Dendritic cell treated with granulocyte-macrophage colony-stimulating factor and Interleukin-4, amounts not matched to agents 40 ng/mL and 50 ng/mL, for 4 days (primary cell): ENCODE data around the gene ZNF587.
"Not testable (repeated sequence)": the region's sequence is repeated elsewhere in the genome, so short reads cannot be mapped to it uniquely, and the experiment has no call there.

Experiments used
- H3K27ac Mint-ChIP-seq: one replicate; pipeline ENCODE4 v1.8.0; 2022; ENCODE audit warnings: mild to moderate bottlenecking, mixed read lengths
- H3K27me3 Mint-ChIP-seq: one replicate; pipeline ENCODE4 v1.8.0; 2022; ENCODE audit warnings: mild to moderate bottlenecking, mixed read lengths
- H3K36me3 Mint-ChIP-seq: one replicate; pipeline ENCODE4 v1.8.0; 2022; ENCODE audit warnings: low read depth, mixed read lengths
- H3K4me1 Mint-ChIP-seq: one replicate; pipeline ENCODE4 v1.8.0; 2022; ENCODE audit warnings: low read depth, mixed read lengths
- H3K4me3 Mint-ChIP-seq: one replicate; pipeline ENCODE4 v1.8.0; 2022; ENCODE audit warnings: mild to moderate bottlenecking, moderate library complexity, mixed read lengths
- H3K9me3 Mint-ChIP-seq: one replicate; pipeline ENCODE4 v1.8.0; 2022; ENCODE audit warnings: mixed read lengths
- intact Hi-C: fragments of 100-400 bp; cut with micrococcal nuclease; formaldehyde crosslinking; loops from one replicate; pipeline ENCODE4 v1.15.0; 2022

Gene ZNF587

GRCh38 chr19:57849666-57850473 lies at the start of gene ZNF587:
Gene ZNF587 (plus strand): TSS chr19:57849859. CDS start chr19:57850039, 180 bp downstream.
- peaks cover 20% of the 10 kb centered on the region for H3K4me1 Mint-ChIP-seq
- peaks cover 62% of the 10 kb centered on the region for H3K36me3 Mint-ChIP-seq
- peak within 1 kb of the TSS; percentile 98 for H3K27ac Mint-ChIP-seq
- intact Hi-C loops: loop anchor here (5.0 kb wide), 1 partner anchor 37 kb away; the partner anchor contains the start of gene ZNF814
- H3K9me3 Mint-ChIP-seq, H3K27me3 Mint-ChIP-seq: not testable (repeated sequence)
- H3K4me3 Mint-ChIP-seq: peak within 1 kb of the TSS; percentile 87

GRCh38 chr19:57800696-57801095 lies 49.0 kb upstream of the ZNF587 start:
- H3K9me3 Mint-ChIP-seq: no peaks in the 10 kb centered on the region
- H3K27me3 Mint-ChIP-seq: peaks cover 3% of the 10 kb centered on the region
- no peak overlapping the region for H3K27ac Mint-ChIP-seq
- intact Hi-C loops: no loop called here
- peaks cover 24% of the 10 kb centered on the region for H3K36me3 Mint-ChIP-seq
- no peak overlapping the region for H3K4me3 Mint-ChIP-seq
- peaks cover 51% of the 10 kb centered on the region for H3K4me1 Mint-ChIP-seq

GRCh38 chr19:57802269-57802668 lies 47.4 kb upstream of the ZNF587 start:
- Mint-ChIP-seq H3K27ac (no peak overlapping the region), H3K4me1 (peaks cover 51% of the 10 kb centered on the region), H3K27me3 (peaks cover 3% of the 10 kb centered on the region), H3K36me3 (peaks cover 20% of the 10 kb centered on the region), H3K9me3 (no peaks in the 10 kb centered on the region), H3K4me3 (no peak overlapping the region)
- intact Hi-C loops: no loop called here

- Mint-ChIP-seq H3K27ac (peak overlapping the region; percentile 83), H3K4me1 (peaks cover 47% of the 10 kb centered on the region), H3K4me3 (peak overlapping the region; percentile 88), H3K9me3 (no peaks in the 10 kb centered on the region), H3K27me3 (peaks cover 3% of the 10 kb centered on the region), H3K36me3 (peaks cover 30% of the 10 kb centered on the region)
- intact Hi-C loops: no loop called here
Measured at GRCh38 chr19:57803265-57803593, 46.4 kb upstream of the ZNF587 start.

- Mint-ChIP-seq H3K27me3 (peaks cover 3% of the 10 kb centered on the region), H3K9me3 (no peaks in the 10 kb centered on the region), H3K4me1 (peaks cover 42% of the 10 kb centered on the region), H3K4me3 (peak overlapping the region; percentile 88), H3K36me3 (peaks cover 35% of the 10 kb centered on the region), H3K27ac (peak overlapping the region; percentile 83)
- intact Hi-C loops: no loop called here
Measured at GRCh38 chr19:57803594-57804325, 45.9 kb upstream of the ZNF587 start.

- H3K9me3 Mint-ChIP-seq: no peaks in the 10 kb centered on the region
- H3K27ac Mint-ChIP-seq: no peak overlapping the region
- intact Hi-C loops: no loop called here
- peaks cover 62% of the 10 kb centered on the region for H3K36me3 Mint-ChIP-seq
- H3K4me1 Mint-ChIP-seq: peaks cover 34% of the 10 kb centered on the region
- H3K27me3 Mint-ChIP-seq: peaks cover 3% of the 10 kb centered on the region
- no peak overlapping the region for H3K4me3 Mint-ChIP-seq
Measured at GRCh38 chr19:57807541-57807940, 42.1 kb upstream of the ZNF587 start.

- not testable (repeated sequence) for H3K4me3 Mint-ChIP-seq, H3K27me3 Mint-ChIP-seq, H3K27ac Mint-ChIP-seq, H3K9me3 Mint-ChIP-seq
- peaks cover 76% of the 10 kb centered on the region for H3K36me3 Mint-ChIP-seq
- intact Hi-C loops: loop anchor here (10.0 kb wide), 1 partner anchor 46 kb away; the partner anchor contains the start of gene ZNF586
- H3K4me1 Mint-ChIP-seq: peaks cover 40% of the 10 kb centered on the region
Measured at GRCh38 chr19:57810410-57811295, 39.0 kb upstream of the ZNF587 start.

- H3K4me3 Mint-ChIP-seq: no peak overlapping the region
- H3K27me3 Mint-ChIP-seq: no peaks in the 10 kb centered on the region
- H3K9me3 Mint-ChIP-seq: no peaks in the 10 kb centered on the region
- H3K4me1 Mint-ChIP-seq: peaks cover 40% of the 10 kb centered on the region
- intact Hi-C loops: loop anchor here (10.0 kb wide), 1 partner anchor 47 kb away; the partner anchor contains the start of gene ZNF586
- peaks cover 65% of the 10 kb centered on the region for H3K36me3 Mint-ChIP-seq
- H3K27ac Mint-ChIP-seq: no peak overlapping the region
Measured at GRCh38 chr19:57812226-57812625, 37.4 kb upstream of the ZNF587 start.

- H3K4me3 Mint-ChIP-seq, H3K27ac Mint-ChIP-seq, H3K27me3 Mint-ChIP-seq, H3K9me3 Mint-ChIP-seq: not testable (repeated sequence)
- peaks cover 40% of the 10 kb centered on the region for H3K4me1 Mint-ChIP-seq
- intact Hi-C loops: loop anchor here (10.0 kb wide), 1 partner anchor 48 kb away; the partner anchor contains the start of gene ZNF586
- H3K36me3 Mint-ChIP-seq: peaks cover 56% of the 10 kb centered on the region
Measured at GRCh38 chr19:57812975-57813820, 36.5 kb upstream of the ZNF587 start.

- H3K4me3 Mint-ChIP-seq: peak overlapping the region; percentile 93
- no peaks in the 10 kb centered on the region for H3K27me3 Mint-ChIP-seq
- H3K4me1 Mint-ChIP-seq: peaks cover 40% of the 10 kb centered on the region
- intact Hi-C loops: loop anchor here (10.0 kb wide), 1 partner anchor 49 kb away; the partner anchor contains the start of gene ZNF586
- H3K9me3 Mint-ChIP-seq: no peaks in the 10 kb centered on the region
- peak overlapping the region; percentile 84 for H3K27ac Mint-ChIP-seq
- H3K36me3 Mint-ChIP-seq: peaks cover 47% of the 10 kb centered on the region
Measured at GRCh38 chr19:57813919-57814504, 35.6 kb upstream of the ZNF587 start.

GRCh38 chr19:57814505-57815246 lies 35.0 kb upstream of the ZNF587 start, which contains the start of gene ZNF552:
Gene ZNF552 (minus strand): TSS chr19:57814913. CDS start chr19:57814743, 170 bp downstream.
- no peaks in the 10 kb centered on the region for H3K27me3 Mint-ChIP-seq
- H3K9me3 Mint-ChIP-seq: no peaks in the 10 kb centered on the region
- H3K4me3 Mint-ChIP-seq: peak within 1 kb of the TSS; percentile 93
- H3K27ac Mint-ChIP-seq: peak within 1 kb of the TSS; percentile 84
- intact Hi-C loops: loop anchor here (5.0 to 10.0 kb wide), 2 partner anchors 50 to 87 kb away; partner anchors contain the start of genes ZNF586 and ZNF671
- peaks cover 47% of the 10 kb centered on the region for H3K36me3 Mint-ChIP-seq
- H3K4me1 Mint-ChIP-seq: peaks cover 39% of the 10 kb centered on the region
